ENCODE measurements around the gene IQGAP3.

Gene IQGAP3

DNA sequence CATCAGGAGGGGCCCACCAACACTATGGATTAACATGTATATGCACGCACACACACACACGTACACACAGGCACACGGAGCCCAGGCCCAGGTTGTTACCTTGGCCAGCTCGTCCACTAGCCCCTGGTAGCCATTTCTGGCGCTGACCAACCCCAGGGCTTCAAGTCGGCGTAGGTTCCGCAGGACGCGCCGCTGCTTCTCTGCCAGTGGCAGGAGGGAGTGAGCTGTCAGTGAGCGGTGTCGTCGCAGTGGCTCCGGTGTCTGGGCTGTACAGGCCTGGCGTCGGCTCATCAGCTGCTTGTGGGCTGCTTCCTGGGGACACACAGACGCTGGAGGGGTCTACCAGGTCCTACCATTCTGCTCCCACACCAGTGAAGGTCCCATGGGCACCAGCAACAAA, 42.4 kb downstream of the IQGAP3 start:
- H3K9ac ChIP-seq (ENCODE audit: low read length): no peak overlapping the region

DNA sequence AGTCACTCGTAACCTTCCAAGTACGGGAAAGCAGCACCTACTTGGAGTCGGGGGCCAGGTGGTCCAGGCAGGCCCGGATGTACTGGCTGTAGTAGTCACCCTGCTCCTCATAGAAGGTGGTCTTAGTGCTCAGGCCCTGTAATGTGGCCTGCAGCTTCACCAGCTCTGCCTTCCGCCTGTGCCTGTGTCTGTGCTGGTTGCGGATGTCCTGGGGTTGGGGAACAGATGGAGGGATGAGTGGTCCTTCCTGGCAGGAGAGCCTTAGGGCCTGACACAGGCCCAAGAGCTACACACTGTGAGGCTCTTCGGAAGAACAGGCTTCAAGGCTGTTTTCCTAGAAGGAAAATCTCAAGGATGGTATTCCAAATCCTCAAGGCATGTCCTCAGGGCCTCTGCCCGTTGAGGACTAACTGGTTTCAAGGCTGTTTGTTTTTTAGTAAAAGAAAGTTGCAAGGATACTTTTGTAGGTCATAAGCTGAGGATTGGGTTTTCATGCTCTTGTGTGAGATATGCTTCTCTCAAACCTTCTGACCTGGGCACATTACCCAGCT, 43.4 kb downstream of the IQGAP3 start:
- H3K9ac ChIP-seq (ENCODE audit: low read length): no peak overlapping the region
- H3K4me3 ChIP-seq (ENCODE audit: low read length): no peak overlapping the region

More for the DNA sequence above, 42.4 kb downstream of the IQGAP3 start:
- H3K27me3 ChIP-seq (ENCODE audit: control insufficient read depth, insufficient read depth, low read length): no peaks in the 10 kb centered on the region
- H3K4me1 ChIP-seq (ENCODE audit: control insufficient read depth, insufficient read depth, low read length): peaks cover 16% of the 10 kb centered on the region
- no peak overlapping the region for H3K4me3 ChIP-seq (ENCODE audit: low read length)
- H3K36me3 ChIP-seq (ENCODE audit: control insufficient read depth, insufficient read depth, low read length): no peaks in the 10 kb centered on the region
- H3K9me3 ChIP-seq (ENCODE audit: control insufficient read depth, low read length): no peaks in the 10 kb centered on the region

DNA sequence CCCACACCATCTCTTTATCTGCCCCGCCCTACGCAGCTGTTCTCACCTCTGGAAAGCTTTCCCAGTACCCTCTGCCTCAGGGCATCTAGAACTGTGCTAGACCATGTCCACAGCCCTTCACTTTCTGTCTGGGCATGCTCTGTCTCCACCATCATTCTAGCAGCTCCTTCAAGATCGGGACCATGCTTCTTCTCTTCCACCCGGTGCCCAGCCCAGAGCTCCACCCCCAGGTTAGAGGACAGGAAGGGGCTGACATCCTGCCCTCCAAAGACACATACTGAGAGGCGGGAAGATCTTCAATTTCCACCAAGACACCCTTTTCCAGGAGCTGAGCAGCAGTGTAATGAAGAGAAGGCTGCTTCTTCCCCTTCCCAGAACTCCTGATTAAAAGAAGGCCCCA, 44.1 kb downstream of the IQGAP3 start:
- H3K9ac ChIP-seq (ENCODE audit: low read length): no peak overlapping the region
- H3K27me3 ChIP-seq (ENCODE audit: control insufficient read depth, insufficient read depth, low read length): no peaks in the 10 kb centered on the region
- H3K36me3 ChIP-seq (ENCODE audit: control insufficient read depth, insufficient read depth, low read length): no peaks in the 10 kb centered on the region
- H3K4me1 ChIP-seq (ENCODE audit: control insufficient read depth, insufficient read depth, low read length): peaks cover 22% of the 10 kb centered on the region
- no peaks in the 10 kb centered on the region for H3K9me3 ChIP-seq (ENCODE audit: control insufficient read depth, low read length)
- no peak overlapping the region for H3K4me3 ChIP-seq (ENCODE audit: low read length)

More for the DNA sequence above, 43.4 kb downstream of the IQGAP3 start:
- no peaks in the 10 kb centered on the region for H3K36me3 ChIP-seq (ENCODE audit: control insufficient read depth, insufficient read depth, low read length)
- peaks cover 22% of the 10 kb centered on the region for H3K4me1 ChIP-seq (ENCODE audit: control insufficient read depth, insufficient read depth, low read length)
- H3K9me3 ChIP-seq (ENCODE audit: control insufficient read depth, low read length): no peaks in the 10 kb centered on the region
- H3K27me3 ChIP-seq (ENCODE audit: control insufficient read depth, insufficient read depth, low read length): no peaks in the 10 kb centered on the region

DNA sequence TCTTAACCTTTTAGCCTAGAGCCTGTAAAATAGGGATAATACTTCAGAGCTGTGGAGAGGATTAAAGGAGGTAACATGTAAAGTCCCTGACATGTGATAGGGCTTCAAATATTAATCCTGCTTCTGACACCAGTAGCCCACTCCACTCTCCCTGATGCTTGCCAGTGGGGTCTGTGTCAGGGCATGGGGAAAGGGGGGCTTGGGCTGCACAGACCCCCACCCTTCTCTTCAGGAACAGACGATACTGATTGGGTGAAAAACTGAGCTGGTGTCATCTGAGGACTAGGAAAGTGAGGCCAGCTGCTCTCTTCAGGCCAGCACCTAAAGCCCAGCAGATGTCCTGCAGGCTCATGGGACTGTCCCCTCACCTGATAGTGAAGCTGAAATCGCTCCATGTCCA, 44.8 kb downstream of the IQGAP3 start:
- H3K9me3 ChIP-seq (ENCODE audit: control insufficient read depth, low read length): no peaks in the 10 kb centered on the region
- H3K4me1 ChIP-seq (ENCODE audit: control insufficient read depth, insufficient read depth, low read length): peaks cover 22% of the 10 kb centered on the region
- H3K4me3 ChIP-seq (ENCODE audit: low read length): no peak overlapping the region
- no peaks in the 10 kb centered on the region for H3K36me3 ChIP-seq (ENCODE audit: control insufficient read depth, insufficient read depth, low read length)
- no peaks in the 10 kb centered on the region for H3K27me3 ChIP-seq (ENCODE audit: control insufficient read depth, insufficient read depth, low read length)
- no peak overlapping the region for H3K9ac ChIP-seq (ENCODE audit: low read length)

DNA sequence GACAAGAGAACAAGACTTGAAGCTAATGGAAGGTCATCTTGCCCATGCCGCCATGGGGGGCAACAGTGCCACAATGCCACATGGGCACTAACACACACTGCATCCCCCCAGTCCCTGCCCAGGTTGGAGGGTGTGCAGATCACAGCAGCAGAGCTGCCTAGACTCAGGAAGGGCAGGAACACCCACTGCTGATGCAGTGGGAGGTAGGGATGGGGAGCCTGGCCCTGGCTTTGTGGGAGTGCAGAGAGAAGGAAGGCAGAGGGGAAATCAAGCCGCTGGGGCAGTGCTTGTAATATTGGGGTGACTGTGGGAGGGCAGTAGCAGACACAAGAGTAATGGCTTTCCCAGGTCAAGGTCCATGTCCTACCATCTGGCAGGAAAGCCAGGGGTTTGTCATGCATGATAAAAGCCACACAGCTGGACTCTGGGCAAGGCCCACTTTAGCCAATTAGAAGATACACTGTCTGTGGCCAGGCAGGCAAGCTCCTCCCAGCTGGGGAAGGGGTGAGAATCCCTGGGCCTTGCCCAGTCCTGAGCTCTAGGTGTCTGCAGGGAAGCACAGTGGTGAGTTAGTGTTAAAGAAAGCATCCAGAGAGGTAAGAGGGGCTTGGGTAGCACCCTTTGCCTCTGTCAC, 46.4 kb downstream of the IQGAP3 start:
- Histone ChIP-seq H3K9me3 (ENCODE audit: control insufficient read depth, low read length) (no peaks in the 10 kb centered on the region), H3K4me3 (ENCODE audit: low read length) (no peak overlapping the region), H3K4me1 (ENCODE audit: control insufficient read depth, insufficient read depth, low read length) (peaks cover 22% of the 10 kb centered on the region), H3K27me3 (ENCODE audit: control insufficient read depth, insufficient read depth, low read length) (no peaks in the 10 kb centered on the region), H3K36me3 (ENCODE audit: control insufficient read depth, insufficient read depth, low read length) (no peaks in the 10 kb centered on the region), H3K9ac (ENCODE audit: low read length) (no peak overlapping the region)

DNA sequence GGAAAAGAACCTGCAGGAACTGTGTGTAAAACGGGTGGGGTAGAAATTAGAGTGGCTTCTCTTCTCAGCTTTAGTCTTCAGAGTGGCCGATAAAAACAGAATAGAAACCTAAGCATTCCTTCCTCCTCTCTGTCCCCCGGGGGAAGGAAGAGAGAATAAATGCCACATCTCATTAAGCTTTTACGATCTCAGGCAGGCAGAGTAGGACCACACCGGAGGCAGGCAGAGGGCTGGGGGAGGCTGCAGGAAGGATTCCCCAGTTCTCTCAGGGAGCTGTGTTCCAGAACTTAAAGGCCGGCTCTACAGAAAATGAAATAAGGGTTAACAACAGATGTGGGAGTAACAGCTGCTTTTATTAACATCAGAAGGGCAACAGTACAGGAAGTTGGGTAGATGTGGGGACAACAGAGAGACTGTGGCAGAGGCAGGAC, 47.3 kb downstream of the IQGAP3 start:
- Histone ChIP-seq H3K27me3 (ENCODE audit: control insufficient read depth, insufficient read depth, low read length) (no peaks in the 10 kb centered on the region), H3K4me3 (ENCODE audit: low read length) (no peak overlapping the region), H3K9me3 (ENCODE audit: control insufficient read depth, low read length) (no peaks in the 10 kb centered on the region), H3K9ac (ENCODE audit: low read length) (no peak overlapping the region), H3K4me1 (ENCODE audit: control insufficient read depth, insufficient read depth, low read length) (peaks cover 22% of the 10 kb centered on the region), H3K36me3 (ENCODE audit: control insufficient read depth, insufficient read depth, low read length) (no peaks in the 10 kb centered on the region)

DNA sequence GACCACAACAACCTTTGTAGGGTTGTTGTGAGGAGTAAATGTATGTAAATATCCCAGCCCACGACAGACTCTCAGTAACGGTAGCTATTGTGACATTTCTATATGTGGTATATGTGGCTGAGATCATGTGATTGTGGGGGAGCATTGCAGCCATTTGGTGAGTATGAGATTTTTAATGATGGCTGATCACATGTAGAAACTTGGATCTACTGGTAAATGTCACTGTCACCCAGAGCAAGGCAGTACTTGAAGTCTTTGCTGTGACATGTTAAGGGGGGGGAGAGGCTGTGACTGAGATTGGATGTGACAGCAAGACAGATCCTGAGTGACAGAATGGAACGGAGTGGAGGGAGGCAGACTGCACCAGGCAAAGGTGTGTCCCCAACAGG, 47.9 kb downstream of the IQGAP3 start:
- Histone ChIP-seq H3K27me3 (ENCODE audit: control insufficient read depth, insufficient read depth, low read length) (no peaks in the 10 kb centered on the region), H3K4me3 (ENCODE audit: low read length) (no peak overlapping the region), H3K9me3 (ENCODE audit: control insufficient read depth, low read length) (no peaks in the 10 kb centered on the region), H3K36me3 (ENCODE audit: control insufficient read depth, insufficient read depth, low read length) (no peaks in the 10 kb centered on the region), H3K9ac (ENCODE audit: low read length) (no peak overlapping the region), H3K4me1 (ENCODE audit: control insufficient read depth, insufficient read depth, low read length) (peaks cover 22% of the 10 kb centered on the region)

DNA sequence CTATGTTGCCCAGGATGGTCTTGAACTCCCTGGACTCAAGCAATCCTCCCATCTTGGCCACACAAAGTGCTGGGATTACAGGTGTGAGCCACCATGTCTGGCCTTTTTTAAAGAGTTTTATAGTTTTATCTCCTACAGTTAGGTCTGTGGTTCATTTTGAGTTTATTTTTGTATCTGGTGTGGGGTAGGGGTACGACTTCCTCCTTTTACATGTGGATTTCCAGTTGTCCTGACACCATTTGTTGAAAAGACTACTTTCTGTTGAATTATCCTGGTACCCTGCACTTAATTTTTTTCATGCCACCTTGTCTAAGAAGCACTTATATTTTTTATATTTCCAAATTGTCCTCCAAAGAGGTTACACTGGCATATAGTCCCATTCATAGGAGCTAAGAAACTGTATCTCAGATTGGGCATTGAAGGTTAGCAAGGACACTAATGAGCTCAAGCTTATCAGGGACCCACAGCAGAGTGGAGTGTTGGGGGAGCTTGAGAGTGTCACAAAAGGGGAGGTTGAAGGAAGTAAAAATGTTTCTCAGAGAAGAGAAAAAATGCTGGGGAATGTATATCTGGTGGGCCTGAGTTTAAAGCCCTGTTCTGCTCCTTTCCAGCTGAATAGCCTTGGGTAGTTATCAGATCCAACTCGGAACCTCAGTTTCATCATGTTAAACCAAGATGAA, 48.4 kb downstream of the IQGAP3 start:
- Histone ChIP-seq H3K27me3 (ENCODE audit: control insufficient read depth, insufficient read depth, low read length) (no peaks in the 10 kb centered on the region), H3K9me3 (ENCODE audit: control insufficient read depth, low read length) (no peaks in the 10 kb centered on the region), H3K4me1 (ENCODE audit: control insufficient read depth, insufficient read depth, low read length) (peaks cover 25% of the 10 kb centered on the region), H3K36me3 (ENCODE audit: control insufficient read depth, insufficient read depth, low read length) (no peaks in the 10 kb centered on the region), H3K9ac (ENCODE audit: low read length) (no peak overlapping the region), H3K4me3 (ENCODE audit: low read length) (no peak overlapping the region)

DNA sequence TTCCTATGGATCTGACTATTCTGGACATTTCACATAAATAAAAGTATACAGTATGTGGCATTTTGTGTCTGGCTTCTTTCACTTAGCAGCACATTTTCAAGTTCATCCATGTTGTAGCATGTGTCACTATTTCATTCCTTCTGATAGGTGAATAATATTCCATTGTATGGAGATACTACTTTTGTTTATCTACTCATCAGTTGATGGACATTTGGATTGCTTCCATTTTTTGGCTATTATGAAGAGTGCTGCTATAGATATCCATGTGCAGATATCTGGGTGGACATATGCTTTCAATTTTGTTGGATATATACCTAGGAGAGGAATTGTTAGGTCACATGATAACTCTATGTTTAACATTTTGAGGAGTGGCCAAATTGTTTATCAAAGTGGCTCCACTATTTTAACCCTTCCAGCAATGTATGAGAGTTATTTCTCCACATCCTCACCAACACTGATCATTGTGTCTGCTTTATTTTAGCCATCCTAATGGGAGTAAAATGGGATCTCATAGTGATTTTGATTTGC, 49.9 kb downstream of the IQGAP3 start:
- Histone ChIP-seq H3K9ac (ENCODE audit: low read length) (no peak overlapping the region), H3K9me3 (ENCODE audit: control insufficient read depth, low read length) (no peaks in the 10 kb centered on the region), H3K4me3 (ENCODE audit: low read length) (no peak overlapping the region), H3K27me3 (ENCODE audit: control insufficient read depth, insufficient read depth, low read length) (no peaks in the 10 kb centered on the region), H3K36me3 (ENCODE audit: control insufficient read depth, insufficient read depth, low read length) (no peaks in the 10 kb centered on the region), H3K4me1 (ENCODE audit: control insufficient read depth, insufficient read depth, low read length) (peaks cover 35% of the 10 kb centered on the region)

DNA sequence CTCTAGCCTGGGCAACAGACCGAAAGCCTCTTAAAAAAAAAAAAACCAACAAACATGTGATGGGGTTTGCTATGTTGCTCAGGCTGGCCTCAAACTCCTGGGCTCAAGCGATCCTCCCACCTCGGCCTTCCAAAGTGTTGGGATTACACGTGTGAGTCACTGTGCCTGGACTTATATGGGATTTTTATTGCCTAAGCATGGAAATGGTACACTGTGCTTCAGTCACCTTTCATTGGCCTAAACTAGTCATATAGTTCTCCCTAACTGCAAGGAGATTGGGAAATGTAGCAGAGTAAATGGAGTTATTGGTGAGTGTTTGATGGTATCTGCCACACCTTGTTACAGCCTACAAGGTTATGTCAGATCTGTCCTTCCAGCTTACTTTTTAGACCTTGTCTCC, 54.6 kb downstream of the IQGAP3 start:
- no peaks in the 10 kb centered on the region for H3K36me3 ChIP-seq (ENCODE audit: control insufficient read depth, insufficient read depth, low read length)
- no peaks in the 10 kb centered on the region for H3K27me3 ChIP-seq (ENCODE audit: control insufficient read depth, insufficient read depth, low read length)
- no peaks in the 10 kb centered on the region for H3K9me3 ChIP-seq (ENCODE audit: control insufficient read depth, low read length)
- peaks cover 13% of the 10 kb centered on the region for H3K4me1 ChIP-seq (ENCODE audit: control insufficient read depth, insufficient read depth, low read length)
- H3K9ac ChIP-seq (ENCODE audit: low read length): no peak overlapping the region
- H3K4me3 ChIP-seq (ENCODE audit: low read length): no peak overlapping the region

DNA sequence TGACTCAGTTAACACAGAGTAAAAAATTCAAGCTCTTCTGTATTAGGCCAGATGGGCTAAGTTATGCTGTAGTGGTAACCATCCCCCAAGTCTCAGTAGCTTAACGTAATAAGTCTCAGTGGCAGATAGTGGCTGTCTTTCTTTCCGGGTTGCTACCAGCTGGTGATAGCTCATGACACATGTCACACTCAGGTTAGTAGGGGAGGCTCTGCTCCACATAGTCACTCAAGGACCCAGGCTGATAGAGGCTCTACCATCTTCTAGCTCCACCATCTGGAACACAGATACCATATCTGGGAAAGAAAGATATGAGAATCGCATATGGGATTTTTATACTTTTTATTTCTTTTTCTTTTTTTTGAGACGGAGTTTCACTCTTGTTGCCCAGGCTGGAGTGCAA, 55.5 kb downstream of the IQGAP3 start:
- no peaks in the 10 kb centered on the region for H3K36me3 ChIP-seq (ENCODE audit: control insufficient read depth, insufficient read depth, low read length)
- H3K4me3 ChIP-seq (ENCODE audit: low read length): no peak overlapping the region
- no peaks in the 10 kb centered on the region for H3K9me3 ChIP-seq (ENCODE audit: control insufficient read depth, low read length)
- no peak overlapping the region for H3K9ac ChIP-seq (ENCODE audit: low read length)
- peaks cover 13% of the 10 kb centered on the region for H3K4me1 ChIP-seq (ENCODE audit: control insufficient read depth, insufficient read depth, low read length)
- H3K27me3 ChIP-seq (ENCODE audit: control insufficient read depth, insufficient read depth, low read length): no peaks in the 10 kb centered on the region

DNA sequence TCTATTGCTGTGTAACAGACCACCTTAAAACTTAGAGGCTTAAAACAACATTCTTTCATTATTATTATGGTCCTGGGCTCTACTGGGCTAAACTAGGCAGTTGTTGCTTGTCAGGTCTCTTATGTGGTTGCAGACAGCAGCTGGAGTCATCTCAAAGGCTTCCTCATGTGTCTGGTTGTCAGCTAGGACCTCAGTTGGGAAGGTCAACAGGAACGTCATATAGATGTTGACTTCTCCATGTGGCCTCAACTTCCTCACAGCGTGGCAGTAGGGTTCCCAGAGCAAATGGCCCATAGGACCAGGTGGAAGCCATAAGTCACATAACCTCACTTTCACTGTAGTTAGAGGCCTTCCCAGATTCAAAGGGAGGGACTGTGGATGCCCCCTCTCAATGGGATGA, 56.4 kb downstream of the IQGAP3 start:
- Histone ChIP-seq H3K9ac (ENCODE audit: low read length) (no peak overlapping the region), H3K4me3 (ENCODE audit: low read length) (no peak overlapping the region)

More for the DNA sequence above, 56.4 kb downstream of the IQGAP3 start:
- Histone ChIP-seq H3K27me3 (ENCODE audit: control insufficient read depth, insufficient read depth, low read length) (no peaks in the 10 kb centered on the region), H3K4me1 (ENCODE audit: control insufficient read depth, insufficient read depth, low read length) (peaks cover 13% of the 10 kb centered on the region), H3K9me3 (ENCODE audit: control insufficient read depth, low read length) (no peaks in the 10 kb centered on the region), H3K36me3 (ENCODE audit: control insufficient read depth, insufficient read depth, low read length) (no peaks in the 10 kb centered on the region)
